ENCODE results near the gene CCDC92. TPM values are rescaled to one million over a fixed set of nuclear protein-coding genes. Genes with fewer than 3 reads are reported as not detected.
"Not testable (repeated sequence)": the region's sequence is repeated elsewhere in the genome, so short reads cannot be mapped to it uniquely, and the experiment has no call there.

CCDC92 gene
- total RNA-seq, 3 donors from 2014 or later: 7.2 to 8.9 (median 8.6) TPM

- H3K36me3 Mint-ChIP-seq (ENCODE audit: insufficient read depth): no peaks in the 10 kb centered on the region
- no peak overlapping the region for H3K4me3 Mint-ChIP-seq
- ATAC-seq (no peak), DNase-seq (no peak)
- no peaks in the 10 kb centered on the region for H3K9me3 Mint-ChIP-seq
- H3K27me3 Mint-ChIP-seq (ENCODE audit: low read depth): no peaks in the 10 kb centered on the region
- H3K4me1 Mint-ChIP-seq (ENCODE audit: low read depth): peaks cover 11% of the 10 kb centered on the region
Observed at GRCh38 chr12:123912415-123913380, 59.9 kb downstream of the CCDC92 start.

- not testable (repeated sequence) for H3K9me3 Mint-ChIP-seq; H3K36me3 Mint-ChIP-seq (ENCODE audit: insufficient read depth); ATAC-seq; H3K27me3 Mint-ChIP-seq (ENCODE audit: low read depth); H3K4me3 Mint-ChIP-seq; DNase-seq; H3K4me1 Mint-ChIP-seq (ENCODE audit: low read depth)
Observed at GRCh38 chr12:123911672-123912409, 60.8 kb downstream of the CCDC92 start.

- Mint-ChIP-seq H3K4me1 (ENCODE audit: low read depth) (peaks cover 2% of the 10 kb centered on the region), H3K9me3 (no peaks in the 10 kb centered on the region), H3K36me3 (ENCODE audit: insufficient read depth) (no peaks in the 10 kb centered on the region), H3K27me3 (ENCODE audit: low read depth) (no peaks in the 10 kb centered on the region), H3K4me3 (no peak overlapping the region)
- DNase-seq (no peak), ATAC-seq (peak in 1 of 2 donors; percentile 46)
Observed at GRCh38 chr12:123910761-123911193, 61.9 kb downstream of the CCDC92 start.

GRCh38 chr12:123910057-123910456 is 62.6 kb downstream of the CCDC92 start:
- Mint-ChIP-seq H3K4me3 (no peak overlapping the region), H3K4me1 (ENCODE audit: low read depth) (peaks cover 5% of the 10 kb centered on the region), H3K9me3 (no peaks in the 10 kb centered on the region), H3K36me3 (ENCODE audit: insufficient read depth) (no peaks in the 10 kb centered on the region), H3K27me3 (ENCODE audit: low read depth) (peaks cover 2% of the 10 kb centered on the region)
- no peak for DNase-seq
- ATAC-seq: no peak

- H3K36me3 Mint-ChIP-seq (ENCODE audit: insufficient read depth): no peaks in the 10 kb centered on the region
- H3K9me3 Mint-ChIP-seq: no peaks in the 10 kb centered on the region
- DNase-seq (no peak), ATAC-seq (no peak)
- no peak overlapping the region for H3K4me3 Mint-ChIP-seq
- H3K27me3 Mint-ChIP-seq (ENCODE audit: low read depth): peaks cover 6% of the 10 kb centered on the region
- H3K4me1 Mint-ChIP-seq (ENCODE audit: low read depth): peaks cover 5% of the 10 kb centered on the region
Observed at GRCh38 chr12:123908884-123909725, 63.5 kb downstream of the CCDC92 start.

- Mint-ChIP-seq H3K9me3 (no peaks in the 10 kb centered on the region), H3K36me3 (ENCODE audit: insufficient read depth) (no peaks in the 10 kb centered on the region), H3K27me3 (ENCODE audit: low read depth) (peaks cover 9% of the 10 kb centered on the region), H3K4me1 (ENCODE audit: low read depth) (peaks cover 5% of the 10 kb centered on the region), H3K4me3 (no peak overlapping the region)
- no peak for DNase-seq
- ATAC-seq: no peak
Observed at GRCh38 chr12:123907726-123908476, 64.7 kb downstream of the CCDC92 start.

- peaks cover 9% of the 10 kb centered on the region for H3K27me3 Mint-ChIP-seq (ENCODE audit: low read depth)
- no peaks in the 10 kb centered on the region for H3K9me3 Mint-ChIP-seq
- no peak overlapping the region for H3K4me3 Mint-ChIP-seq
- peaks cover 7% of the 10 kb centered on the region for H3K4me1 Mint-ChIP-seq (ENCODE audit: low read depth)
- H3K36me3 Mint-ChIP-seq (ENCODE audit: insufficient read depth): no peaks in the 10 kb centered on the region
- DNase-seq (no peak), ATAC-seq (no peak)
Observed at GRCh38 chr12:123906711-123907420, 65.8 kb downstream of the CCDC92 start.

GRCh38 chr12:123905319-123905925 is 67.2 kb downstream of the CCDC92 start:
- peak in 1 of 2 donors; percentile 50 for ATAC-seq
- DNase-seq: peak; percentile 62
- H3K4me1 Mint-ChIP-seq (ENCODE audit: low read depth): peaks cover 9% of the 10 kb centered on the region
- no peaks in the 10 kb centered on the region for H3K9me3 Mint-ChIP-seq
- H3K4me3 Mint-ChIP-seq: no peak overlapping the region
- no peaks in the 10 kb centered on the region for H3K36me3 Mint-ChIP-seq (ENCODE audit: insufficient read depth)
- H3K27me3 Mint-ChIP-seq (ENCODE audit: low read depth): peaks cover 13% of the 10 kb centered on the region

- Mint-ChIP-seq H3K4me3 (no peak overlapping the region), H3K4me1 (ENCODE audit: low read depth) (peaks cover 9% of the 10 kb centered on the region), H3K9me3 (no peaks in the 10 kb centered on the region), H3K36me3 (ENCODE audit: insufficient read depth) (no peaks in the 10 kb centered on the region), H3K27me3 (ENCODE audit: low read depth) (peaks cover 13% of the 10 kb centered on the region)
- DNase-seq: no peak
- ATAC-seq: no peak
Observed at GRCh38 chr12:123903301-123904065, 69.1 kb downstream of the CCDC92 start.

- DNase-seq: no peak
- Mint-ChIP-seq H3K36me3 (ENCODE audit: insufficient read depth) (no peaks in the 10 kb centered on the region), H3K27me3 (ENCODE audit: low read depth) (peaks cover 13% of the 10 kb centered on the region), H3K4me1 (ENCODE audit: low read depth) (peaks cover 9% of the 10 kb centered on the region), H3K4me3 (no peak overlapping the region), H3K9me3 (no peaks in the 10 kb centered on the region)
- ATAC-seq: no peak
Observed at GRCh38 chr12:123902821-123903220, 69.8 kb downstream of the CCDC92 start.

- H3K4me1 Mint-ChIP-seq (ENCODE audit: low read depth): peaks cover 9% of the 10 kb centered on the region
- peak; percentile 49 to 70 for ATAC-seq
- no peak for DNase-seq
- H3K4me3 Mint-ChIP-seq: no peak overlapping the region
- no peaks in the 10 kb centered on the region for H3K36me3 Mint-ChIP-seq (ENCODE audit: insufficient read depth)
- H3K9me3 Mint-ChIP-seq: no peaks in the 10 kb centered on the region
- H3K27me3 Mint-ChIP-seq (ENCODE audit: low read depth): peaks cover 13% of the 10 kb centered on the region
Observed at GRCh38 chr12:123900871-123901376, 71.7 kb downstream of the CCDC92 start.

GRCh38 chr12:123899368-123899767 is 73.3 kb downstream of the CCDC92 start:
- ATAC-seq: no peak

More at GRCh38 chr12:123899368-123899767, 73.3 kb downstream of the CCDC92 start:
- DNase-seq: no peak
- Mint-ChIP-seq H3K36me3 (ENCODE audit: insufficient read depth) (no peaks in the 10 kb centered on the region), H3K9me3 (no peaks in the 10 kb centered on the region), H3K4me1 (ENCODE audit: low read depth) (peaks cover 6% of the 10 kb centered on the region), H3K27me3 (ENCODE audit: low read depth) (peaks cover 13% of the 10 kb centered on the region), H3K4me3 (no peak overlapping the region)

All from activated T-cell treated with anti-CD3 and anti-CD28 coated beads, Interleukin-2, amount 50 U/mL, for 4 hours (primary cell).